WTC11 (cell line): ENCODE results near the gene SORCS1. TPM values are rescaled to one million over a fixed set of nuclear protein-coding genes. Genes with fewer than 3 reads are reported as not detected.

Experiments used
- ATAC-seq: fragments of 200-7000 bp; cut with Tn5 transposase; 2 replicates; pipeline ENCODE4 v1.10.0; 2021; ENCODE audit warnings: mild to moderate bottlenecking, moderate library complexity
- CTCF ChIA-PET: fragments of 300-600 bp; sonication (Branson Sonifier 250); formaldehyde crosslinking; loops from one replicate; lab custom pipeline; 2021; ENCODE audit warnings: antibody characterized with exemption; lab: Charles Lee
- POLR2A ChIA-PET: fragments of 350-600 bp; sonication (Branson Sonifier 250); formaldehyde crosslinking; loops from one replicate; lab custom pipeline; 2021; ENCODE audit warnings: antibody characterized with exemption; lab: Charles Lee
- DNase-seq: peaks from one replicate; pipeline ENCODE4 v3.0.0; 2021; ENCODE audit warnings: low spot score
- H3K27ac Mint-ChIP-seq: 2 replicates; pipeline ENCODE4 v1.8.0; 2021; ENCODE audit warnings: mixed read lengths
- H3K27me3 Mint-ChIP-seq: 2 replicates; pipeline ENCODE4 v1.8.0; 2021; ENCODE audit warnings: low read depth, mild to moderate bottlenecking, moderate library complexity, mixed read lengths
- H3K36me3 Mint-ChIP-seq: 2 replicates; pipeline ENCODE4 v1.8.0; 2021; ENCODE audit warnings: mixed read lengths
- H3K4me1 Mint-ChIP-seq: 2 replicates; pipeline ENCODE4 v1.8.0; 2022; ENCODE audit warnings: mixed read lengths
- H3K4me3 Mint-ChIP-seq: 2 replicates; pipeline ENCODE4 v1.8.0; 2021; ENCODE audit warnings: mild to moderate bottlenecking, moderate library complexity, mixed read lengths
- H3K9me3 Mint-ChIP-seq: 2 replicates; pipeline ENCODE4 v1.8.0; 2021; ENCODE audit warnings: mixed read lengths
- ATF1 ChIP-seq: sonication (generic); formaldehyde crosslinking; IDR thresholded peaks from 2 replicates; pipeline ENCODE4 v1.8.1; 2023; ENCODE audit warnings: mild to moderate bottlenecking, moderate library complexity, missing genetic modification reagents
- ATF2 ChIP-seq: sonication (generic); formaldehyde crosslinking; IDR thresholded peaks from 2 replicates; pipeline ENCODE4 v1.8.1; 2022; ENCODE audit warnings: low read depth, missing genetic modification reagents, borderline replicate concordance
- ATF3 ChIP-seq: sonication (generic); formaldehyde crosslinking; conservative IDR thresholded peaks from 2 replicates; pipeline ENCODE4 v1.8.1; 2022; ENCODE audit warnings: mild to moderate bottlenecking, missing genetic modification reagents
- CDX4 ChIP-seq: fragments of 250-450 bp; sonication (Bioruptor Pico); IDR thresholded peaks from 2 replicates; pipeline ENCODE4 v1.9.0; 2021; ENCODE audit warnings: moderate library complexity, mild to moderate bottlenecking, inconsistent platforms, borderline replicate concordance
- CREM ChIP-seq: sonication (generic); formaldehyde crosslinking; IDR thresholded peaks from 2 replicates; pipeline ENCODE4 v1.8.1; 2022; ENCODE audit warnings: mild to moderate bottlenecking, missing genetic modification reagents, moderate library complexity
- CTCF ChIP-seq: fragments of 200-600 bp; IDR thresholded peaks from 2 replicates; pipeline ENCODE4 v1.8.0; 2022; ENCODE audit warnings: antibody characterized with exemption
- E2F1 ChIP-seq: sonication (generic); formaldehyde crosslinking; IDR thresholded peaks from 2 replicates; pipeline ENCODE4 v1.8.0; 2022; ENCODE audit warnings: mild to moderate bottlenecking, missing genetic modification reagents
- E2F5 ChIP-seq: sonication (generic); formaldehyde crosslinking; IDR thresholded peaks from 2 replicates; pipeline ENCODE4 v1.8.1; 2022; ENCODE audit warnings: mild to moderate bottlenecking, moderate library complexity, missing genetic modification reagents
- EMX1 ChIP-seq: fragments of 250-450 bp; sonication (Bioruptor Pico); IDR thresholded peaks from 2 replicates; pipeline ENCODE4 v1.8.0; 2021; ENCODE audit warnings: mild to moderate bottlenecking
- ERG ChIP-seq: fragments of 250-450 bp; sonication (Bioruptor Pico); IDR thresholded peaks from 2 replicates; pipeline ENCODE4 v1.8.0; 2021; ENCODE audit warnings: mild to moderate bottlenecking
- FOXJ3 ChIP-seq: sonication (generic); formaldehyde crosslinking; IDR thresholded peaks from 2 replicates; pipeline ENCODE4 v1.9.0; 2021; ENCODE audit warnings: missing genetic modification reagents, mild to moderate bottlenecking, borderline replicate concordance
- FOXP1 ChIP-seq: sonication (generic); formaldehyde crosslinking; IDR thresholded peaks from 2 replicates; pipeline ENCODE4 v1.8.0; 2022; ENCODE audit warnings: missing genetic modification reagents, mild to moderate bottlenecking, moderate library complexity, borderline replicate concordance
- GTF2I ChIP-seq: fragments of 250-450 bp; sonication (Bioruptor Pico); conservative IDR thresholded peaks from 2 replicates; pipeline ENCODE4 v1.4.0; 2021; ENCODE audit warnings: mild to moderate bottlenecking
- HMGXB4 ChIP-seq: sonication (generic); formaldehyde crosslinking; IDR thresholded peaks from 2 replicates; pipeline ENCODE4 v1.8.1; 2023; ENCODE audit warnings: mild to moderate bottlenecking, moderate library complexity, missing genetic modification reagents
- NR1H2 ChIP-seq: sonication (generic); formaldehyde crosslinking; IDR thresholded peaks from 2 replicates; pipeline ENCODE4 v1.9.0; 2021; ENCODE audit warnings: mild to moderate bottlenecking, moderate library complexity, missing genetic modification reagents
- NR2C2 ChIP-seq: sonication (generic); formaldehyde crosslinking; IDR thresholded peaks from 2 replicates; pipeline ENCODE4 v1.8.0; 2022; ENCODE audit warnings: mild to moderate bottlenecking, missing genetic modification reagents
- OVOL2 ChIP-seq: fragments of 250-450 bp; sonication (Bioruptor Pico); IDR thresholded peaks from 2 replicates; pipeline ENCODE4 v1.9.0; 2021; ENCODE audit warnings: mild to moderate bottlenecking, borderline replicate concordance
- PRRX2 ChIP-seq: fragments of 250-450 bp; sonication (Bioruptor Pico); IDR thresholded peaks from 2 replicates; pipeline ENCODE4 v1.8.0; 2021; ENCODE audit warnings: mild to moderate bottlenecking
- RORB ChIP-seq: fragments of 250-450 bp; sonication (Bioruptor Pico); IDR thresholded peaks from 2 replicates; pipeline ENCODE4 v1.9.0; 2021; ENCODE audit warnings: mild to moderate bottlenecking
- SMAD3 ChIP-seq: sonication (generic); formaldehyde crosslinking; IDR thresholded peaks from 2 replicates; pipeline ENCODE4 v1.8.0; 2022; ENCODE audit warnings: missing genetic modification reagents, mild to moderate bottlenecking, borderline replicate concordance
- SMAD4 ChIP-seq: sonication (generic); formaldehyde crosslinking; IDR thresholded peaks from 2 replicates; pipeline ENCODE4 v1.8.0; 2022; ENCODE audit warnings: mild to moderate bottlenecking, missing genetic modification reagents
- SP1 ChIP-seq: sonication (generic); formaldehyde crosslinking; conservative IDR thresholded peaks from 2 replicates; pipeline ENCODE4 v1.8.1; 2022; ENCODE audit warnings: missing genetic modification reagents
- ZNF121 ChIP-seq: sonication (generic); formaldehyde crosslinking; IDR thresholded peaks from 2 replicates; pipeline ENCODE4 v1.8.0; 2023; ENCODE audit warnings: missing genetic modification reagents
- ZNF317 ChIP-seq: sonication (generic); formaldehyde crosslinking; IDR thresholded peaks from 2 replicates; pipeline ENCODE4 v1.8.1; 2023; ENCODE audit warnings: low read depth, mild to moderate bottlenecking, moderate library complexity, missing genetic modification reagents, borderline replicate concordance
- total RNA-seq: library from RNA; stranded (reverse); gene quantifications from 3 replicates; pipeline ENCODE4 v1.2.3, GENCODE V29; 2021

SORCS1 gene
- total RNA-seq, 1 experiment from 2014 or later = 3.3 TPM

- DNase-seq = no peak
- Mint-ChIP-seq H3K9me3 (no peaks in the 10 kb centered on the region), H3K27ac (no peak overlapping the region), H3K27me3 (no peaks in the 10 kb centered on the region; the same call in 1 of the 2 replicates), H3K4me1 (peaks cover 29% of the 10 kb centered on the region), H3K4me3 (no peak overlapping the region), H3K36me3 (no peaks in the 10 kb centered on the region)
- ATAC-seq = no peak
- TF ChIP-seq PRRX2 (CRISPR knock-in tag) = no peak
- ChIA-PET POLR2A (no interaction called here), CTCF (no interaction called here)
Observed at GRCh38 chr10:106973288-106973687, 191.2 kb downstream of the SORCS1 start.

- H3K27me3 Mint-ChIP-seq = no peaks in the 10 kb centered on the region; the same call in 1 of the 2 replicates
- POLR2A ChIA-PET = no interaction called here
Observed at GRCh38 chr10:106972381-106972780, 192.1 kb downstream of the SORCS1 start.

GRCh38 chr10:106971411-106971831 is 193.1 kb downstream of the SORCS1 start:
- ChIA-PET POLR2A (no interaction called here), CTCF (no interaction called here)
- no peaks in the 10 kb centered on the region for H3K36me3 Mint-ChIP-seq
- no peak for ATAC-seq
- H3K4me3 Mint-ChIP-seq = no peak overlapping the region
- H3K4me1 Mint-ChIP-seq = peaks cover 29% of the 10 kb centered on the region
- no peaks in the 10 kb centered on the region for H3K9me3 Mint-ChIP-seq
- H3K27me3 Mint-ChIP-seq = no peaks in the 10 kb centered on the region
- DNase-seq = no peak
- H3K27ac Mint-ChIP-seq = no peak overlapping the region
- TF ChIP-seq SMAD3 (CRISPR knock-in tag) (no peak), HMGXB4 (CRISPR knock-in tag) (no peak), CTCF (no peak), E2F1 (no peak), ERG (CRISPR knock-in tag) (no peak), FOXJ3 (CRISPR knock-in tag) (no peak), CDX4 (no peak), E2F5 (CRISPR knock-in tag) (no peak), GTF2I (CRISPR knock-in tag) (no peak), ATF1 (CRISPR knock-in tag) (no peak), NR2C2 (no peak)

More at GRCh38 chr10:106972381-106972780, 192.1 kb downstream of the SORCS1 start:
- TF ChIP-seq CREM (no peak), ATF3 (CRISPR knock-in tag) (no peak), ZNF121 (CRISPR knock-in tag) (no peak), ATF2 (CRISPR knock-in tag) (no peak), ZNF317 (no peak), E2F5 (CRISPR knock-in tag) (no peak), EMX1 (no peak), RORB (CRISPR knock-in tag) (no peak), PRRX2 (CRISPR knock-in tag) (no peak), OVOL2 (CRISPR knock-in tag) (no peak), SP1 (CRISPR knock-in tag) (no peak), NR1H2 (CRISPR knock-in tag) (no peak), NR2C2 (no peak), SMAD4 (no peak), FOXP1 (CRISPR knock-in tag) (no peak)
- CTCF ChIA-PET = no interaction called here
- Mint-ChIP-seq H3K4me3 (no peak overlapping the region), H3K4me1 (peaks cover 29% of the 10 kb centered on the region), H3K9me3 (no peaks in the 10 kb centered on the region), H3K27ac (no peak overlapping the region), H3K36me3 (no peaks in the 10 kb centered on the region)
- DNase-seq = no peak
- ATAC-seq = no peak
